ENCODE data around the gene MTCH1. TPM values are rescaled to one million over a fixed set of nuclear protein-coding genes. Genes with fewer than 3 reads are reported as not detected.

Gene MTCH1
- total RNA-seq, 2 donors from 2014 or later = 226 to 235 TPM

DNA sequence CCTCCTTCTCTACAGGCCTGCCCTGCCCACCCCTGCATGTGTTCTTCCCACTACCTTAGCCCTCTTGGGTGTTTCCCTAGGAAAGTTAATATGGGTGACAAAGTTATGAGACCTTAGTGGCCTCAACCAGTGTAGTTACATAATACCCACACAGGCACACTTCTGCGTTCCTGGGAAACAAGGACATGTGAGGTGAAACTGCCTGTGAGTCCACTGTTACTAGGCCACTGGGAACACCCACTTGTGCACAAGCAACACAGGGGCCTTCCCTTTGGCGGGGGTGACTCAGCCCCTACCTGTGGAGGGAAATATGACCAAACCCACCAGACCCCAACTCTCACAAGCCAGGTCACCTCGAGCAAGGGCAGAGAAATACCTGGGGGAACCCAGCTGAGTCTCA is 18.7 kb downstream of the MTCH1 start:
- 94 to 100% methylated on average over 1 to 3 of the region's 3 CpGs for WGBS, 2 experiments (ENCODE audit: insufficient coverage in 1 of 2, insufficient read length in 1 of 2)
- no peak overlapping the region for H3K27ac ChIP-seq (ENCODE audit: low read depth, low read length)

DNA sequence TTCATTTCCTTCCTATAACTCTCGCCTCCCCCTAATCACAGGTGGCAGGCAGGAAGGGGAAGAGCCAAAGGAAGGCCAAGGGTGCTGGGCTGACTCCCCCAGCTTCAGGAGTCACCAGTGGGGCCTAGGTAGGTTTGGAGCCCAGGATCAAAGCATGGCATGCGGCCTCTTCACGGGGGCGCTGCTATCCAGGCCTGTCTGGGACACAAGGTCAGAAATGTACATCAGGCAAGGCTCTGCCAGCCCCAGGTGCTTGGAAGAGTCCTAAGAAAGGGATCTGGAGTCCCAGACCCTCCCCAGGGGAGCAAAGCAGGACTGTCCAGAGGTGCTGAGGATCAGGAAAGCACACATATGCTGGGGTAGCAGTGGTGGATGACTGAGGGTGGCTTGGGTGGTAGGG is 21.1 kb downstream of the MTCH1 start:
- Histone ChIP-seq H3K27ac (ENCODE audit: low read depth, low read length) (no peak overlapping the region), H3K4me3 (ENCODE audit: low read length) (no peak overlapping the region), H3K9ac (ENCODE audit: extremely low read depth, low read length, poor library complexity, severe bottlenecking) (no peak overlapping the region), H3K27me3 (ENCODE audit: control insufficient read depth, insufficient read depth, low read length, poor library complexity, severe bottlenecking) (no peaks in the 10 kb centered on the region), H3K4me1 (ENCODE audit: control insufficient read depth, insufficient read depth, low read length) (no peaks in the 10 kb centered on the region), H3K9me3 (ENCODE audit: control insufficient read depth, low read length) (no peaks in the 10 kb centered on the region), H3K36me3 (ENCODE audit: control insufficient read depth, insufficient read depth, low read length) (peaks cover 35% of the 10 kb centered on the region)
- H3K9me3 Mint-ChIP-seq = no peaks in the 10 kb centered on the region
- WGBS, 2 experiments (ENCODE audit: insufficient coverage in 1 of 2, insufficient read length in 1 of 2) = 86 to 92% methylated on average over 2 to 4 of the region's 4 CpGs
- TF ChIP-seq, protein P1, sequence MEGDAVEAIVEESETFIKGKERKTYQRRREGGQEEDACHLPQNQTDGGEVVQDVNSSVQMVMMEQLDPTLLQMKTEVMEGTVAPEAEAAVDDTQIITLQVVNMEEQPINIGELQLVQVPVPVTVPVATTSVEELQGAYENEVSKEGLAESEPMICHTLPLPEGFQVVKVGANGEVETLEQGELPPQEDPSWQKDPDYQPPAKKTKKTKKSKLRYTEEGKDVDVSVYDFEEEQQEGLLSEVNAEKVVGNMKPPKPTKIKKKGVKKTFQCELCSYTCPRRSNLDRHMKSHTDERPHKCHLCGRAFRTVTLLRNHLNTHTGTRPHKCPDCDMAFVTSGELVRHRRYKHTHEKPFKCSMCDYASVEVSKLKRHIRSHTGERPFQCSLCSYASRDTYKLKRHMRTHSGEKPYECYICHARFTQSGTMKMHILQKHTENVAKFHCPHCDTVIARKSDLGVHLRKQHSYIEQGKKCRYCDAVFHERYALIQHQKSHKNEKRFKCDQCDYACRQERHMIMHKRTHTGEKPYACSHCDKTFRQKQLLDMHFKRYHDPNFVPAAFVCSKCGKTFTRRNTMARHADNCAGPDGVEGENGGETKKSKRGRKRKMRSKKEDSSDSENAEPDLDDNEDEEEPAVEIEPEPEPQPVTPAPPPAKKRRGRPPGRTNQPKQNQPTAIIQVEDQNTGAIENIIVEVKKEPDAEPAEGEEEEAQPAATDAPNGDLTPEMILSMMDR (conservative IDR thresholded peaks at IDR 0.05) = no peak
- peaks cover 6% of the 10 kb centered on the region for H3K4me1 Mint-ChIP-seq
- peaks cover 1% of the 10 kb centered on the region for H3K27me3 Mint-ChIP-seq (ENCODE audit: insufficient read depth)
- H3K27ac Mint-ChIP-seq = peak overlapping the region; percentile 64
- no peak for DNase-seq
- no peak overlapping the region for H3K4me3 Mint-ChIP-seq
- peaks cover 35% of the 10 kb centered on the region for H3K36me3 Mint-ChIP-seq (ENCODE audit: low read depth)

More for the DNA sequence above, 18.7 kb downstream of the MTCH1 start:
- no peak overlapping the region for H3K27ac Mint-ChIP-seq
- no peaks in the 10 kb centered on the region for H3K4me1 Mint-ChIP-seq
- H3K36me3 Mint-ChIP-seq (ENCODE audit: low read depth) = peaks cover 56% of the 10 kb centered on the region
- TF ChIP-seq, protein P1 (conservative IDR thresholded peaks at IDR 0.05) = no peak
- Histone ChIP-seq H3K9me3 (ENCODE audit: control insufficient read depth, low read length) (no peaks in the 10 kb centered on the region), H3K9ac (ENCODE audit: extremely low read depth, low read length, poor library complexity, severe bottlenecking) (no peak overlapping the region), H3K27me3 (ENCODE audit: control insufficient read depth, insufficient read depth, low read length, poor library complexity, severe bottlenecking) (no peaks in the 10 kb centered on the region), H3K4me3 (ENCODE audit: low read length) (no peak overlapping the region), H3K4me1 (ENCODE audit: control insufficient read depth, insufficient read depth, low read length) (no peaks in the 10 kb centered on the region), H3K36me3 (ENCODE audit: control insufficient read depth, insufficient read depth, low read length) (peaks cover 58% of the 10 kb centered on the region)
- DNase-seq = no peak
- no peaks in the 10 kb centered on the region for H3K9me3 Mint-ChIP-seq
- no peaks in the 10 kb centered on the region for H3K27me3 Mint-ChIP-seq (ENCODE audit: insufficient read depth)
- no peak overlapping the region for H3K4me3 Mint-ChIP-seq

GRCh38 chr6:36964349-36964748 is 21.6 kb downstream of the MTCH1 start:
- TF ChIP-seq, protein P1 (conservative IDR thresholded peaks at IDR 0.05) = no peak
- no peaks in the 10 kb centered on the region for H3K27me3 ChIP-seq (ENCODE audit: control insufficient read depth, insufficient read depth, low read length, poor library complexity, severe bottlenecking)
- no peak for DNase-seq
- H3K4me3 ChIP-seq (ENCODE audit: low read length) = no peak overlapping the region
- peaks cover 29% of the 10 kb centered on the region for H3K36me3 ChIP-seq (ENCODE audit: control insufficient read depth, insufficient read depth, low read length)
- peaks cover 6% of the 10 kb centered on the region for H3K4me1 Mint-ChIP-seq
- H3K4me3 Mint-ChIP-seq = no peak overlapping the region
- 86% methylated on average over 6 of the region's 6 CpGs; no CpG with 5 or more reads in 1 of the 2 experiments for WGBS, 2 experiments (ENCODE audit: insufficient coverage in 1 of 2, insufficient read length in 1 of 2)
- H3K9me3 Mint-ChIP-seq = no peaks in the 10 kb centered on the region
- no peak overlapping the region for H3K9ac ChIP-seq (ENCODE audit: extremely low read depth, low read length, poor library complexity, severe bottlenecking)
- H3K4me1 ChIP-seq (ENCODE audit: control insufficient read depth, insufficient read depth, low read length) = no peaks in the 10 kb centered on the region
- no peaks in the 10 kb centered on the region for H3K9me3 ChIP-seq (ENCODE audit: control insufficient read depth, low read length)
- H3K27ac ChIP-seq (ENCODE audit: low read depth, low read length) = no peak overlapping the region
- peaks cover 30% of the 10 kb centered on the region for H3K36me3 Mint-ChIP-seq (ENCODE audit: low read depth)
- peak overlapping the region; percentile 64 for H3K27ac Mint-ChIP-seq
- peaks cover 1% of the 10 kb centered on the region for H3K27me3 Mint-ChIP-seq (ENCODE audit: insufficient read depth)
